HTR-8/SVneo (cell line): ENCODE data around the gene SLC3A2.
A peak's percentile ranks its signal among the peaks of the same experiment; 100 is the strongest.

Source experiments
- DNase-seq: peaks from one replicate; pipeline ENCODE4 v3.0.0; 2011; ENCODE audit warnings: low spot score, mixed read lengths; ENCODE audit not compliant: insufficient read length
- FAIRE-seq: peaks from 2 replicates; lab custom pipeline; 2011; peaks lifted over from hg19 to GRCh38; lab: Jason Lieb, UNC

SLC3A2 gene

GRCh38 chr11:62905927-62906531 is 25.3 kb downstream of the SLC3A2 start:
- FAIRE-seq (peak; percentile 60), DNase-seq (peak; percentile 84)

GRCh38 chr11:62908468-62909072 is 27.9 kb downstream of the SLC3A2 start:
- FAIRE-seq = no peak
- DNase-seq = no peak

- peak; percentile 66 for DNase-seq
- no peak for FAIRE-seq
These were observed 28.6 kb downstream of the SLC3A2 start for GRCh38 chr11:62909107-62909894.

GRCh38 chr11:62910141-62910882 is 29.6 kb downstream of the SLC3A2 start:
- DNase-seq (no peak), FAIRE-seq (no peak)

DNA sequence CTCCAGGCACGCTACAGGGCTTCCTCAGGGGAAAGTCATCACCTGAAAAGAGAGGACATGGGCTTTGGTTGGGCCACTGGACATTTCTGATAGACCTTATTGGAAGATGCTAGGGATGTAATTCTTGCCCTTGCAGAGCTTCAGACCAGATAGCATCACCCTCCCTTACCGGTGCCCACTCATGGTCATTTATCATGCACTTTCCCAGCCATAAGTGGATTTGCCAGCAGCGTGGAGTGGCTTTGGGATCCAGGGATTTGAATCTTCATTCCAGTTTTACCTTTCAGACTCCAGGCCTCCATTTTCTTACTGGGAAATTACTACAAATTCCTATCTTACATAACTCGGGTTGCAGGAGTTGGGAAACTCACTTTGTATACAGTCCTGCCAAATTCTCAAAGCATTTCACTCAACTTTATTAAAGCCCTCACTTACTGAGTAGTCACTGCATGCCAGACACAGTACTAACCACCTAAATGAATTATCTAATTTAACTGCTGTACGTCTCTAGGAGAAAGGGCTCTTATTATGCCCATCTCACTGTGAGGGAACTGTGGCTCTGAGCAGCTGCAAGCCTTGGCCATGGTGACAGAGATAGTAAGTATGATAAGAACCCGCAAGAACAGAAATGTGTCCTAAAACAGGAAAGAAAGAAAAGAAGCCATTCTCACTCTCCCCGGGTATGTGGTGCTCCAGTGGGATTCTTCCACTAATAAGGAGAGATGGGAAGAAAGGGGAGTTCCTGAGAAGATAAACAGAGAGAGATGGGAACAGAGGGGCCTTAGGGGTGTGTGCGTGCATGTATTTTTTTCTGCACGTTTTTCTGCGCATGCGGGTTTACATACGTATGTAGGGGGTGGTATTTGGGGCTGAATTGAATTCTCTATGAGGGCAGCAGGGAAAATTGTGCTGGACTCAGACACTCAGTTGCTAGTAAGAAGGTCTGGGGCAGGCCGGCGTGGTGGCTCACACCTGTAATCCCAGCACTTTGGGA is 30.7 kb downstream of the SLC3A2 start:
- no peak for DNase-seq
- no peak for FAIRE-seq

- FAIRE-seq = no peak
- no peak for DNase-seq
These were observed 31.6 kb downstream of the SLC3A2 start for GRCh38 chr11:62912268-62912667.

DNA sequence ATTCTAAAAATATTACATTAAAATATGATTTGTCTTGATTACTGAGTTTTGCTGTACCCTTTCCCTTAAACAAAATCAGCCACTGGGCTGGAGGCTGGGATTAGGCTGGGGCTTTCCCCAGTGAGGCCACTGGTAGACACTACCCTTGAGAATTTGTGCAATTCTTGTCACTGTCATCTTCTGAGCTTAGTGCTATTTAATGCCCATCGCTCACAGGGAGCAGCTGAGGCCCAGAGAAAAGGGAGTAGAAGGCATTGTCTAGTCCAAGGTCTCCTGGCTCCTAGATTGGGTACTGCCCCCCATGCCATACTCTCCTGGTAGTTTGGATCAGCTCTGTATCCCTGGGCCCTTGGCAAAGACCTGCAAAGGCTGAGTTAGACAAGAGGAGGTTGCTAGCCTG is 33.7 kb downstream of the SLC3A2 start:
- DNase-seq = no peak
- no peak for FAIRE-seq

DNA sequence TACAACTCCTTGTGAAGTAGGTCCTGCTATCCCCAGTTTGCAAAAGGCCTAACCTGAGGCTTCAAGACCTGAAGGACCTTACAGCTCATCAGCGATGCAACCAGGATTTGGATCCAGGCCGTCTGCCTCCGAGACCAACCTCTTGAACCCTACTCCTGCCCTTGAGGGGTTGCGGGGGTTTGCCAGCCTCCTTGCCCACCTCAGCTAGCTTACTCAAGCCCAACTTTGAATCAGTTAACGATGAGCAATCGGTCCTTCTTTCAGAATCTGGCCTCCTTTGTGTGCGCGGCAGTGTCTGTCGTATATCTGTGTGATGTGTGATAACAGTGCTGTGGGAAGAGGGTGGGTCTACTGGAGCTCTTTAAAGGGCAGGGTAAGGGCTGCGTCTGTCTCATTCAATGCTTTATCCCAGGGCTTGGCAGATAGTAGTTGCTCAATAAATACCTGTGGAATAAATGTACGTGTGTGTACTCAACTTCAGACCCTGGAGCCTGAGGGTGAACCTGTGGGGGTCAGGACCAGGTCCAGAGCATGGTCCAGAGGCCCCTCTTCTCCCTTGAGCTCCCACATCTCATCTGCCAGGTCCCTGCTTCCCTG is 37.3 kb downstream of the SLC3A2 start:
- DNase-seq (no peak), FAIRE-seq (no peak)

DNA sequence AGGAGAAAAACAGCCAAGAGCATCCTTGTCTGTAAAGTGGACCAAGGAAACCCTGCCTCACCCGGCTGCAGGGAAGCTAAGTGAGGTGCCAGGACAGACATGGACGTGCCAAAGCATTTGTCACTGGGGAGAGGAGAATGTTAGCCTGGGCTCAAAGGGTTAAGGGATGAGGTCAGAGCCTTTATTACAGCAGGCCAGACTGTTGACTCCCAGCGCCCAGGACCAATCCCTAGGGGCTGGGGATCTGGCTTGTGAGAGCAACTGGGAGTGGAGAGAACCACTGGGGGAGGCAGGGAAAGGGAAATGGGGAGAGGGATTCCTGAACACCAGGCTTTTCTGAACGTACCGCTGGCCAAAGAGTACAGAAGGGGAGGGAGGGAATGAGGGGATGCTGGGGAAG is 37.8 kb downstream of the SLC3A2 start:
- no peak for FAIRE-seq

DNA sequence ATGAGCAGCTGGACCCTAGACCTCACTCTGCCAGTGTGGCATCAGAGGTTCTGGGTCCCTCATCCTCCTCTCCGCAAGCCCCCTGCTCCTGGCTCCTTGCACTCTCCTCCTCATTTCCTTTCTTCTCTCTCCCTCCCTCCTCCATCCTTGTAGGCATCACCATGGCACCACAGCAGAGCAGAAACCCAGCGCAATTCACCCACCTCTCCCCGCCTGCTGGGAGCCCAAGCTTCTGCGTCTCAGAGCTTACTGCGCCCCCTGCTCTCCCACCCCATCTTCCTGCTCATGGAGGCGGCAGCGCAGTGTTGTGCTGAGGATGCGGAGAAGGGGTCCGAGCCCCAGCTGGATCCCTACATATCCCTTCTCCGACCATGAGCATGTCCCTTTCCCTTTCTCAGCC is 38.8 kb downstream of the SLC3A2 start:
- DNase-seq (no peak), FAIRE-seq (no peak)

More for the DNA sequence above, 37.8 kb downstream of the SLC3A2 start:
- no peak for DNase-seq

GRCh38 chr11:62919898-62920640 is 39.4 kb downstream of the SLC3A2 start:
- DNase-seq = no peak
- no peak for FAIRE-seq

DNA sequence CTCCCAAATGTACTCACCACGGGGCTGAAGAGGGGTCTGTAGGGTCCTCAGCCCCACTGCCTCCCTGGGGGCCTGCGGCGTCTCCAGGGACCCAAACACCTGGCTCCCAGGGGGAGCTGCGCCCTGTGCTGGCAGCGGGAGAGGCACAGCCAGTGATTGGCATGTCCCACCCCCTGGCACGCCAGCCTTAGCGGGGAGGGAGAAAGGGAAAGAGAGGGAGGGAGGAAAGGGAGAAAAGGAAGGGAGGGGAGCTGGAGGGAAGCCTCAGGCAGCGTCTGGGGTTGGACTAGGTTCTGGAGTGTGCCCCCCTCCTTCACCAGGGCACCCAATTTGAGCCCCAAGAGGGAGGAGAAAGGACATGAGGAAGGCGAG is 40.5 kb downstream of the SLC3A2 start, which contains the start of gene CHRM1:
Gene CHRM1, minus strand, starts transcription at position 163 of the 372 bp plus-strand sequence. CDS start 10,263 bp downstream, outside the sequence.
- no peak for DNase-seq

DNA sequence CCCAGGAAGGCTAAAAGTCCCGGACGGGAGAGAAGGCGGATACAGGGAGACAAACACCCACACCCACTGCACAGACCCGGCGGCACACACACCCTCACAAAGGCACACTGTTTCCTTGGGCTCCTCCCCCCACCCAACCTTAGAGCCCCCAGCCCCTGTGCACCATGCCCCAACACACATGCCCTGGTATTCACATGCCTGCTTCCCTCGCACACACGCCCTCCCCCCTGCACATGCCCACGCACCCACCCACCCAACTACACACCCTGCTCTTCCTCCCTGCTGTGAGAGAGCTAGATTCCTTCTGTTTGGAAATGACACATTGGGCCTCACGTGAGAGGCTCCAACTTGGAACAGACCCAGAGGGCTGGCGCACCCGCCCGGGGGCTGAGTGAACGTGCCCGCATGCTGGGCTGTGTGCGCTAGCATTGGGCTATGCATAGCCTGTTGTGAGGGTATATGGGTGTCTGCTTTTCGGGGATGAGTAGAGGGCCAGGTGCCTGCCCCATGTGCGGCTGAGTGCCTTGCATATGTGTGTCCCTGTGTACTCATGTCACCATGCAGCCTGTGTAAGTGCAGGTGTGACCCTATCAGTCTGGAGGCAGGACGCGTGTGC is 41.0 kb downstream of the SLC3A2 start:
- DNase-seq = no peak
- FAIRE-seq = no peak

More for the DNA sequence above, 40.5 kb downstream of the SLC3A2 start, which contains the start of gene CHRM1:
- FAIRE-seq = no peak

DNA sequence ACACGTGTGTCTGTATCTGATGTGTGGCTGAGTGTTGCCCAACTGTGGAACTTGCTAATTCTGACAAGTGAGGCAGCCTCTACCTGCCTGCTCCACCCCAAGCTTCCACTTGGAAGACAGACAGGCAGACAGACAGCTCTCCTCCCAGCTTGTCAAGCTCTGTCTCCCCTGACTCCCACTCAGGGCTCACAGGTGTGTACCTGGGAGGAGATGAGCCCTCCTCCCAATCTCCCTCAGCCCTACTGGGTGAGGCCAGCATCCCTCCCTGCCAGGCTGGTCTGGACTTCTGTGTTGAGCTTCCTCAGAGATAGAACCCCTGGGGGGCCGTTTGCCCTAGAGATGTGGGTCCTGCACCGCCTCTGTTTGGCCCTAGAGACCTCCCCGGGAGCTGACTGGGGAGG is 41.5 kb downstream of the SLC3A2 start:
- DNase-seq (no peak), FAIRE-seq (no peak)

GRCh38 chr11:62922653-62923431 is 42.1 kb downstream of the SLC3A2 start:
- DNase-seq (no peak), FAIRE-seq (no peak)

DNA sequence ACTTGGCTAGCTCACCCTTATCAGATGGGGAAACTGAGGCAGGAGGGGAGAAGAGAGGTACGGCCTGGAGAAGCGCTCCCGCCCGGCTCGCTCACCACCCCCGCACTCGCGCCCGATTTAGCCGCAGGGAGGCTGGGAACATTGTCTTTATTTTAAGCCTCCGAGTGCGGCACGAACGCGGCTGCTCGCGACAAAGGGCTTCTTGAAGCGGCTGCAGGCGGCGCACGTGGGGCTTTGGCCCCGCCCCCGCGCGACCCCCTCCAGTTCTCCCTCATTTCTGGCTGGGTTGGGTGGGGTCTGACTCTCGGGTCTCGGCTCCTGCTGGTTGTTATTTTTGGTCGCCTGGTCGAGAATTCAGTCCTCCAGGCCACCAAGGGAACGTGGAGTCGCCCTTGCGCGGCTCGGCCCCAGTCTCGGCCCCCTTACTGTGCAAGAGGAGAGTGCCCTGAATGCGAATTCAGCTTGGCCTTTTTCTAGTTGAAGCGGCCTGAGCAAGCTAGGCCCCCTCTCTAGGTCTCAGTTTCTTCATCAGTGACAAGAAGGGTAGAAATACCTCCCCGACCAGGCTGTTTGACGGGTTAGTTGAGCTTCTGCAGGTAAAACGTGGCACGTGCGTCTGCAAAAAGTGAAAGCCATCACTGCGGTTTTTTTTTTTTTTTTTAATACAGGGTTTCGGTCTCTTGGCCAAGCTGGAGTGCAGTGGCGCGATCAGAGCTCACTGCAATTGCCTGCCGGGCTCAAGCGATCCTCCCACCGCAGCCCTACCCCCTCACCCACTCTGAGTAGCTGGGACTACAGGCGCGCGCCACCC is 43.1 kb downstream of the SLC3A2 start:
- FAIRE-seq (no peak), DNase-seq (no peak)
